Thoracic aorta (tissue), 2 donors: ENCODE results near the gene ARAP3. TPM values are rescaled to one million over a fixed set of nuclear protein-coding genes. Genes with fewer than 3 reads are reported as not detected.

Experiments
- ATAC-seq: fragments of 150-250 bp; one replicate; pipeline ENCODE4 v1.8.0; 2017; ENCODE audit warnings: low read depth; ENCODE audit not compliant: insufficient number of reproducible peaks, low FRiP score
- DNase-seq: peaks from one replicate; pipeline ENCODE4 v3.0.0-alpha.2; 2020; ENCODE audit warnings: low spot score
- H3K27ac ChIP-seq, 2 donors: fragments of 200-600 bp; sonication (generic); 1 replicate in 1 of 2; 2 replicates in 1 of 2; pipeline ENCODE4 v1.5.1; 2016; ENCODE audit warnings: mild to moderate bottlenecking in 2 of 2, moderate library complexity in 2 of 2
- H3K27me3 ChIP-seq: fragments of 200-600 bp; sonication (generic); replicated peaks from 2 replicates; pipeline ENCODE4 v1.6.0; 2016; ENCODE audit warnings: mild to moderate bottlenecking; ENCODE audit not compliant: insufficient read depth
- H3K36me3 ChIP-seq: fragments of 200-600 bp; sonication (generic); one replicate; pipeline ENCODE4 v1.5.1; 2016
- H3K4me1 ChIP-seq, 2 donors: fragments of 200-600 bp; sonication (generic); 1 replicate in 1 of 2; 2 replicates in 1 of 2; pipeline versions ENCODE4 v1.5.1 to v1.6.0; 2016; ENCODE audit warnings: low read depth in 2 of 2, mild to moderate bottlenecking in 1 of 2; ENCODE audit not compliant: control insufficient read depth in 1 of 2
- H3K4me3 ChIP-seq: fragments of 200-600 bp; sonication (generic); 2 replicates; pipeline ENCODE4 v1.5.1; 2016; ENCODE audit warnings: mild to moderate bottlenecking
- H3K9me3 ChIP-seq: fragments of 200-600 bp; sonication (generic); 2 replicates; pipeline ENCODE4 v1.5.1; 2016
- CTCF ChIP-seq: fragments of 200-600 bp; sonication (generic); IDR thresholded peaks from one replicate; pipeline ENCODE4 v1.5.1; 2019; ENCODE audit warnings: antibody characterized with exemption
- total RNA-seq, 2 donors: library from RNA; depleted of rRNA; stranded (reverse); fragments of >200 nt; gene quantifications; one replicate each; pipeline versions ENCODE4 v1.1.0 to v1.2.3, GENCODE V29; 2016

Gene ARAP3
- total RNA-seq, 2 donors from 2014 or later: 15.0 to 16.2 TPM

- Histone ChIP-seq H3K9me3 (no peaks in the 10 kb centered on the region), H3K27ac (no peak overlapping the region), H3K4me3 (no peak overlapping the region), H3K4me1 (no peaks in the 10 kb centered on the region), H3K36me3 (no peaks in the 10 kb centered on the region), H3K27me3 (no peaks in the 10 kb centered on the region)
- DNase-seq (no peak), ATAC-seq (no peak)
- TF ChIP-seq CTCF: no peak
Measured at GRCh38 chr5:141717043-141717442, 35.0 kb upstream of the ARAP3 start.

- H3K27ac ChIP-seq: no peak overlapping the region
- DNase-seq: no peak
Measured at GRCh38 chr5:141716468-141716867, 34.4 kb upstream of the ARAP3 start.

GRCh38 chr5:141716009-141716408, 34.0 kb upstream of the ARAP3 start:
- H3K4me3 ChIP-seq: no peak overlapping the region
- no peaks in the 10 kb centered on the region for H3K36me3 ChIP-seq
- no peaks in the 10 kb centered on the region for H3K4me1 ChIP-seq
- H3K27ac ChIP-seq: no peak overlapping the region
- no peaks in the 10 kb centered on the region for H3K27me3 ChIP-seq
- TF ChIP-seq CTCF: no peak
- no peak for DNase-seq
- no peak for ATAC-seq
- no peaks in the 10 kb centered on the region for H3K9me3 ChIP-seq

More at GRCh38 chr5:141716468-141716867, 34.4 kb upstream of the ARAP3 start:
- no peaks in the 10 kb centered on the region for H3K36me3 ChIP-seq
- H3K4me3 ChIP-seq: no peak overlapping the region
- H3K9me3 ChIP-seq: no peaks in the 10 kb centered on the region
- H3K4me1 ChIP-seq: no peaks in the 10 kb centered on the region
- ATAC-seq: no peak
- no peak for TF ChIP-seq CTCF
- no peaks in the 10 kb centered on the region for H3K27me3 ChIP-seq

- DNase-seq: no peak
- Histone ChIP-seq H3K4me3 (no peak overlapping the region), H3K9me3 (no peaks in the 10 kb centered on the region), H3K27me3 (no peaks in the 10 kb centered on the region), H3K36me3 (no peaks in the 10 kb centered on the region), H3K4me1 (no peaks in the 10 kb centered on the region), H3K27ac (no peak overlapping the region)
- no peak for ATAC-seq
- no peak for TF ChIP-seq CTCF
Measured at GRCh38 chr5:141715346-141715905, 33.4 kb upstream of the ARAP3 start.

GRCh38 chr5:141714542-141715310, 32.7 kb upstream of the ARAP3 start:
- ATAC-seq: no peak
- Histone ChIP-seq H3K9me3 (no peaks in the 10 kb centered on the region), H3K36me3 (no peaks in the 10 kb centered on the region), H3K4me3 (no peak overlapping the region), H3K27ac (no peak overlapping the region), H3K27me3 (no peaks in the 10 kb centered on the region), H3K4me1 (no peaks in the 10 kb centered on the region)
- DNase-seq: no peak
- no peak for TF ChIP-seq CTCF
